ENCODE results near the gene SIX2. TPM values are rescaled to one million over a fixed set of nuclear protein-coding genes. Genes with fewer than 3 reads are reported as not detected.

Gene SIX2
- total and polyA plus RNA-seq, 10 of the 15 experiments (the other 5 are each of a cell fraction or from before 2014, with no cell fraction given): not detected

GRCh38 chr2:45047301-45047700, 38.0 kb upstream of the SIX2 start:
- POLR2A ChIA-PET: no interaction called here
- intact Hi-C loops (cut with micrococcal nuclease; ENCODE audit: unreplicated experiment): no loop called here
- 0% methylated on average over 4 of the region's 4 CpGs for WGBS (ENCODE audit: insufficient coverage, insufficient replicate concordance, low lambda C conversion rate, missing lambda C conversion rate)

More at GRCh38 chr2:45047301-45047700, 38.0 kb upstream of the SIX2 start:
- CTCF ChIA-PET: interaction anchor here (0.7 kb wide), 1 partner anchor 60 kb away, joined by 3 read pairs; no protein-coding TSS in a partner anchor
- DNase-seq (ENCODE audit: low read depth, low spot score) (no peak), ATAC-seq (no peak; the same call in 2 of the 3 replicates), FAIRE-seq (no peak)
- Histone ChIP-seq H3K9me3 (replicated peaks; ENCODE audit: control insufficient read depth, insufficient read depth, low read length) (no peaks in the 10 kb centered on the region), H3K36me3 (ENCODE audit: control insufficient read depth in 2 of 2, insufficient read depth in 2 of 2, low read length in 1 of 2) (no peaks in the 10 kb centered on the region), H3K4me3 (no peak overlapping the region), H3K27me3 (replicated peaks in 1 of 2; ENCODE audit: control insufficient read depth in 2 of 2, insufficient read depth in 2 of 2, low read length in 1 of 2) (peaks cover 0 to 8% of the 10 kb centered on the region in 2 experiments; a peak in 3 of 4 replicates), H3K9ac (ENCODE audit: control insufficient read depth, insufficient read depth, low read length) (no peak overlapping the region), H4K20me1 (ENCODE audit: control insufficient read depth, insufficient read depth) (no peaks in the 10 kb centered on the region), H3K4me2 (ENCODE audit: control insufficient read depth, insufficient read depth) (no peak overlapping the region), H3K79me2 (ENCODE audit: control insufficient read depth, insufficient read depth, low read length) (no peaks in the 10 kb centered on the region), H3K4me1 (ENCODE audit: control insufficient read depth, insufficient read depth, low read length) (no peaks in the 10 kb centered on the region), H2AFZ (ENCODE audit: control insufficient read depth, low read depth, low read length) (no peak overlapping the region), H3K27ac (ENCODE audit: control insufficient read depth, insufficient read depth) (no peak overlapping the region)
- SMC1A ChIA-PET (ENCODE audit: uncharacterized antibody, unreplicated experiment): no interaction called here
- BruUV-seq (replicated peaks): no TSS peak
- RAD21 ChIA-PET (ENCODE audit: unreplicated experiment): no interaction called here
- TF ChIP-seq ZBTB40 (IDR thresholded peaks at IDR 0.05; ENCODE audit: borderline replicate concordance) (no peak), BACH1 (IDR thresholded peaks at IDR 0.05; ENCODE audit: borderline replicate concordance) (no peak), SIN3A (IDR thresholded peaks at IDR 0.05; ENCODE audit: low read depth, low read length) (no peak), NFXL1 (IDR thresholded peaks at IDR 0.05; ENCODE audit: borderline replicate concordance) (no peak), MLLT1 (IDR thresholded peaks at IDR 0.05) (no peak), SKIL (IDR thresholded peaks at IDR 0.05; ENCODE audit: low read depth, poor library complexity, severe bottlenecking) (no peak), USF1 (IDR thresholded peaks at IDR 0.05; ENCODE audit: borderline replicate concordance, extremely low read length, insufficient read depth, low read depth, low read length) (no peak), NFIC (IDR thresholded peaks at IDR 0.05; ENCODE audit: low read depth, low read length) (no peak), ZNF207 (IDR thresholded peaks at IDR 0.05; ENCODE audit: borderline replicate concordance) (no peak), TBL1XR1 (IDR thresholded peaks at IDR 0.05; ENCODE audit: low read depth, low read length) (no peak), GATAD2B (conservative IDR thresholded peaks at IDR 0.05; ENCODE audit: low read depth) (no peak), ZNF217 (IDR thresholded peaks at IDR 0.05) (no peak), CBX5 (IDR thresholded peaks at IDR 0.05; ENCODE audit: low read depth) (no peak), ZNF384 (IDR thresholded peaks at IDR 0.05; ENCODE audit: borderline replicate concordance, low read depth, low read length) (no peak), SREBF1 (IDR thresholded peaks at IDR 0.05; ENCODE audit: low read length) (no peak)
- in situ Hi-C loops (cut with MboI): no loop called here
